Stimulated activated CD8-positive, alpha-beta memory T cell treated with anti-CD3 and anti-CD28 coated beads, Interleukin-7, amount 100 ng/mL, for 4 hours (primary cell): ENCODE results near the gene MMADHC.

Experiments
- DNase-seq, 2 donors: peaks; one replicate each; pipeline ENCODE4 v3.0.0-alpha.2; 2020; ENCODE audit warnings: low read depth in 2 of 2

Gene MMADHC

DNA sequence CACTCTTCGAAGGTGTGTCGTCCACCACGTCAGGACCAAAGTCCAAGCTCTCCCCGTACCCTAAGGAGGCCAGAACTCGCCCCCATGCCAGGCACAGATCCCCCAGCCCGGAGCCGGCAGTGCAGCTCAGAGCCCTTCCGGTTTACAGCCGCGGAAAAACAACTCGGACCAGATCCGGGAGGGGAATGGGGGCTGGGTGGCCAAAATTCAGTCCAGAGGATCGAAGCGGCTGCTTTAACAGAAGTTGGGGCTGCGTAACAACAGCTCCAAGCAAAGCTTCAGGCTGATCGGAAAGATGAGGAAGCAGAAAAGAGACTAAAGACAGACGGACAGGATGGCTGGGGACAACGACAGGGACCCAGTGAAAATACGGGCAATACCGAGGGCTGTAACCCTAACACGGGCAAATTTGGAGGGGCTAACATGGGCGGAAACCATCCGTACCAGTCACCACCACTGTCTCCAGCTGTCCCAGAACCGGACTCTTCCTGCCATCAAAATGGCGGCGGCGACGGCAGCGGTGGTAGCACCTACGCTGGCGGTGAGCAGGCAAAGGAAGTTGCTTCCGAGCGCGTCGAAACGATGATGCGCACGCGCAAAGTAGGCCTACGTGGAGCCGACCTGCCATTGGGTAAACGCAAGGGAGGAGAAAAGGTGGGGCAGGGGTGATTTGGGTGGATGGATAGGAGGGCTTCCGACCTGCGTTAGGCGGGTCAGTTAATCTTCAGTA lies at the start of gene MMADHC:
TSS of gene MMADHC (minus strand) at position 556 of the 730 bp plus-strand sequence. CDS start 678 bp downstream, outside the sequence.
- peak; percentile 90 to 92 for DNase-seq

- no peak for DNase-seq
Measured at GRCh38 chr2:149634103-149634502, 46.5 kb upstream of the MMADHC start.

DNA sequence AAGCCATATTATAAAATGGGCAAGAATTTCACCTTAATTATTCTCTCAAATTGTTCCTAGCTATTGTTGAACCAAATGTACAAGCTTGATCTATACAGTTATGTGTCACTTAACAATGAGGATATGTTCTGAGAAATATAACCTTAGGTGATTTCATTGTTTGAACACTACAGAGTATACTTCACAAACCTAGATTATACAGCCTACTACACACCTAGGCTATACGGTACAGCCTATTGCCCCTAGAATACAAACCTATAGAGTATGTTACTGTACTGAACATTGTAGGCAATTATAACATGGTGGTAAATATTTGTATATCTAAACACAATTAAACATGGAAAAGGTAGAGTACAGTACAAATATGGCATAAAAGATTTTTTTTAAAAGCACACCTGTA lies 42.9 kb upstream of the MMADHC start:
- DNase-seq: no peak

GRCh38 chr2:149629026-149629425 lies 41.5 kb upstream of the MMADHC start:
- DNase-seq: no peak

GRCh38 chr2:149627111-149627801 lies 39.7 kb upstream of the MMADHC start:
- DNase-seq: no peak

GRCh38 chr2:149625671-149626070 lies 38.1 kb upstream of the MMADHC start:
- no peak for DNase-seq

GRCh38 chr2:149625271-149625670 lies 37.7 kb upstream of the MMADHC start:
- no peak for DNase-seq

- DNase-seq: no peak
Measured at GRCh38 chr2:149622343-149622742, 34.8 kb upstream of the MMADHC start.

- no peak for DNase-seq
Measured at GRCh38 chr2:149617476-149617875, 29.9 kb upstream of the MMADHC start.

GRCh38 chr2:149616681-149617456 lies 29.3 kb upstream of the MMADHC start:
- DNase-seq: no peak

DNA sequence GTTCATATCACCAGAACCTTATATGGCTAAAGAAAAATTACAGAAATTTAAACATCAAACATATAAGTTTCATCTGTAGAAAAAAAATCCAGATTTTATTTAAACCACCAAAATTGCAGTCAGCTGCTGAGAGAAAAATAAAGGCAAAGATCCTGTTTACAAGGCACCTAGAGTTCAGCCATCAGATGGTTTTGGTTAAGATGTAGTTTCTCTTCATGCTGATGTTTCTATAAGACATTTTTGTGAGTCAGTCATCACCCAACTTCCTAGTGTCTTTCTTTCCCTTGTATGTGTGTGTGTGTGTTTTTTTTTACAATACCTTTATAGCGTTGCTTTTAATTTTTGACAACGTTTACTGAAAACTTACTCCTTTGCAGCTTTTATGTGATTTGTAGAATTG lies 26.1 kb upstream of the MMADHC start:
- DNase-seq: no peak

- DNase-seq: no peak
Measured at GRCh38 chr2:149612122-149612521, 24.5 kb upstream of the MMADHC start.

GRCh38 chr2:149611100-149611820 lies 23.7 kb upstream of the MMADHC start:
- no peak for DNase-seq

- DNase-seq: no peak
Measured at GRCh38 chr2:149606251-149606811, 18.8 kb upstream of the MMADHC start.

DNA sequence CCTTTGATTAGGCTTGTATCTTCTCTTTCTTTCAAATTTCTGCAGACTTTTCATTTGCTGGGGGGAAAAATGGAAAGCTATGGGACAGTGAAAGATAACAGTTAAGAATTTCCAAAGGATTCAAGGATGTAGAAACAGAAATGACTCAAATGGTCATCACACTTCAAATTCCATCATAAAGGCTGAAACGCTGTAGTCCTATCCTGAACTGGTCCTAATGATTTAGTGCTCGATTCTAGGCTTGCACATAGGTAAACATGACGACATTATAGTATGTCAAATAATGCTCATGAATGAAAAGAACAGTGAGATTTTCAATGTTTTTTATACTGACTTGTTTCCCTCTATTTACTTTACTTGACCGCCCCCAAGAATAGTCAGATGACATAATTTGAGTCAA lies 15.7 kb upstream of the MMADHC start:
- no peak for DNase-seq

- DNase-seq: no peak
Measured at GRCh38 chr2:149601141-149601796, 13.7 kb upstream of the MMADHC start.

- peak in 1 of 2 donors; percentile 46 for DNase-seq
Measured at GRCh38 chr2:149597668-149598326, 10.2 kb upstream of the MMADHC start.

- no peak for DNase-seq
Measured at GRCh38 chr2:149597050-149597667, 9.6 kb upstream of the MMADHC start.

DNA sequence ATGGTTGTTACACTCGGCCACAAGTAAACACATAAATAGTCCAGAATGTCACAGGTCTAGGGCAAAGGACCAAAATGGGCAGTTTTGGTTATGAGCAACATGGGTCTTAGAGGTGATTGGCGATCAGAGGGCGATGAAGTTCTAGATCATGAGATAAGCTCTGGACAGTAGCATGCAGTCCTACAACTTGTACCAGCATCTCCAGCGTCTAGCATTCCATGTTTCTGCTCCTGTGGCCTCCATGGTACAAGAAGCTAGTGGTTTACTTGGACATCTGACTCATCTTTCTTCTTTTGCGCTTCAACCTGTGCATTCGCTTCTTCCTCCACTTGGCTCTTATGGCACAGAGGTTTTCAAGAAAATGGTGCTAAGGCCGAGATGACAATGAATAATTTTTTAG lies 8.9 kb upstream of the MMADHC start:
- DNase-seq: no peak
